HTERT RPE-1 (cell line): Measurements from ENCODE around the gene FEN1.

Experiments used
- in situ Hi-C: fragments of 300-500 bp; cut with MboI; formaldehyde crosslinking; loops from 4 replicates; pipeline ENCODE4 v1.14.3; 2020; ENCODE audit warnings: low sequenced_read_pairs

The FEN1 gene

GRCh38 chr11:61793083-61793828 is 545 bp downstream of the FEN1 start:
- in situ Hi-C loops, result no loop called here

- in situ Hi-C loops, result no loop called here
Observed at GRCh38 chr11:61793829-61794204, 1.1 kb downstream of the FEN1 start.

- in situ Hi-C loops, result no loop called here
Observed at GRCh38 chr11:61794579-61794978, 1.9 kb downstream of the FEN1 start.

GRCh38 chr11:61795459-61795858 is 2.7 kb downstream of the FEN1 start:
- in situ Hi-C loops, result no loop called here

GRCh38 chr11:61795876-61796526 is 3.3 kb downstream of the FEN1 start:
- in situ Hi-C loops, result no loop called here

GRCh38 chr11:61797263-61797944 is 4.7 kb downstream of the FEN1 start:
- in situ Hi-C loops, result no loop called here

- in situ Hi-C loops, result no loop called here
Observed at GRCh38 chr11:61799665-61800284, 7.1 kb downstream of the FEN1 start.

GRCh38 chr11:61800331-61801281 is 7.9 kb downstream of the FEN1 start:
- in situ Hi-C loops, result no loop called here

GRCh38 chr11:61802605-61803004 is 9.9 kb downstream of the FEN1 start:
- in situ Hi-C loops, result no loop called here

GRCh38 chr11:61803889-61804647 is 11.4 kb downstream of the FEN1 start:
- in situ Hi-C loops, result no loop called here

GRCh38 chr11:61805146-61805545 is 12.4 kb downstream of the FEN1 start:
- in situ Hi-C loops, result no loop called here

GRCh38 chr11:61806785-61807184 is 14.1 kb downstream of the FEN1 start:
- in situ Hi-C loops, result no loop called here

- in situ Hi-C loops, result no loop called here
Observed at GRCh38 chr11:61810671-61811175, 18.0 kb downstream of the FEN1 start.

- in situ Hi-C loops, result no loop called here
Observed at GRCh38 chr11:61811831-61812230, 19.1 kb downstream of the FEN1 start.

- in situ Hi-C loops, result no loop called here
Observed at GRCh38 chr11:61812736-61813411, 20.2 kb downstream of the FEN1 start.

- in situ Hi-C loops, result no loop called here
Observed at GRCh38 chr11:61814247-61814957, 21.7 kb downstream of the FEN1 start.

- in situ Hi-C loops, result no loop called here
Observed at GRCh38 chr11:61814958-61815789, 22.5 kb downstream of the FEN1 start.
